SK-N-MC (cell line): ENCODE data around the gene ZNF850.
"Not testable (repeated sequence)": the region's sequence is repeated elsewhere in the genome, so short reads cannot be mapped to it uniquely, and the experiment has no call there.

Source experiments
- DNase-seq: peaks from one replicate; pipeline ENCODE4 v3.0.0-alpha.2; 2011; ENCODE audit warnings: low read depth, low spot score
- H3K27ac ChIP-seq: fragments of 200-600 bp; sonication (generic); 2 replicates; pipeline ENCODE4 v1.5.1; 2016; ENCODE audit warnings: mixed run types
- H3K36me3 ChIP-seq: fragments of 200-600 bp; sonication (generic); 2 replicates; pipeline ENCODE4 v1.6.1; 2017; ENCODE audit warnings: antibody characterized with exemption, low read length, mixed read lengths; ENCODE audit not compliant: insufficient read depth
- H3K4me3 ChIP-seq: fragments of 200-600 bp; sonication (generic); 2 replicates; pipeline ENCODE4 v1.5.1; 2016
- H3K9ac ChIP-seq: fragments of 200-600 bp; sonication (generic); 2 replicates; pipeline ENCODE4 v1.8.0; 2017; ENCODE audit warnings: mixed run types, mixed read lengths; ENCODE audit not compliant: insufficient read length
- H3K9me3 ChIP-seq: fragments of 200-600 bp; sonication (generic); 2 replicates; pipeline ENCODE4 v1.6.1; 2017; ENCODE audit warnings: low read depth, mild to moderate bottlenecking, antibody characterized with exemption, low read length, moderate library complexity, mixed read lengths
- EZH2 ChIP-seq: fragments of 200-600 bp; sonication (generic); IDR thresholded peaks from one replicate; pipeline ENCODE4 v1.6.1; 2017; ENCODE audit warnings: antibody characterized with exemption
- FOXP2 ChIP-seq: optimal IDR thresholded peaks from 2 replicates; pipeline ENCODE3; 2011; ENCODE audit warnings: mild to moderate bottlenecking, moderate library complexity; ENCODE audit not compliant: insufficient read depth; ENCODE audit errors: extremely low read length, control extremely low read depth
- POLR2AphosphoS5 ChIP-seq: IDR thresholded peaks from 2 replicates; pipeline ENCODE4 v1.6.1; 2012; ENCODE audit warnings: mild to moderate bottlenecking, low read depth, low read length, borderline replicate concordance

Gene ZNF850

GRCh38 chr19:36772311-36773222 lies at the start of gene ZNF850:
Gene ZNF850, minus strand, starts transcription at chr19:36772807. Its CDS starts 10,201 bp downstream, at chr19:36762606.
- Histone ChIP-seq H3K27ac (peak within 1 kb of the TSS; percentile 89), H3K4me3 (peak within 1 kb of the TSS; percentile 96), H3K9me3 (peaks cover 7% of the 10 kb centered on the region; the same call in 1 of the 2 replicates), H3K36me3 (peaks cover 2% of the 10 kb centered on the region; the same call in 1 of the 2 replicates), H3K9ac (peak within 1 kb of the TSS; percentile 92)
- DNase-seq = peak; percentile 70
- TF ChIP-seq EZH2 (no peak), POLR2AphosphoS5 (peak; percentile 70; the same call in 1 of the 2 replicates)

GRCh38 chr19:36821758-36822157 lies 49.2 kb upstream of the ZNF850 start:
- no peak overlapping the region for H3K9ac ChIP-seq
- peaks cover 31% of the 10 kb centered on the region for H3K9me3 ChIP-seq

GRCh38 chr19:36819130-36819630 lies 46.6 kb upstream of the ZNF850 start:
- H3K9ac ChIP-seq = no peak overlapping the region
- TF ChIP-seq EZH2 (no peak), POLR2AphosphoS5 (no peak), FOXP2 (no peak)
- DNase-seq = no peak
- H3K27ac ChIP-seq = no peak overlapping the region
- H3K9me3 ChIP-seq = peaks cover 31% of the 10 kb centered on the region
- H3K36me3 ChIP-seq = peaks cover 40% of the 10 kb centered on the region
- H3K4me3 ChIP-seq = no peak overlapping the region

More at GRCh38 chr19:36821758-36822157, 49.2 kb upstream of the ZNF850 start:
- no peak overlapping the region for H3K27ac ChIP-seq
- no peak for DNase-seq
- no peak for TF ChIP-seq POLR2AphosphoS5
- TF ChIP-seq EZH2 = no peak
- TF ChIP-seq FOXP2 = no peak
- H3K36me3 ChIP-seq = peaks cover 48% of the 10 kb centered on the region
- no peak overlapping the region for H3K4me3 ChIP-seq

GRCh38 chr19:36807029-36807428 lies 34.4 kb upstream of the ZNF850 start:
- no peak for TF ChIP-seq EZH2
- TF ChIP-seq POLR2AphosphoS5 = no peak
- no peak for TF ChIP-seq FOXP2
- DNase-seq = no peak
- Histone ChIP-seq H3K9ac (no peak overlapping the region), H3K36me3 (peaks cover 13% of the 10 kb centered on the region), H3K27ac (no peak overlapping the region), H3K4me3 (no peak overlapping the region), H3K9me3 (peaks cover 13% of the 10 kb centered on the region; the same call in 1 of the 2 replicates)

GRCh38 chr19:36805364-36805763 lies 32.8 kb upstream of the ZNF850 start:
- TF ChIP-seq POLR2AphosphoS5 (no peak), EZH2 (no peak), FOXP2 (no peak)
- Histone ChIP-seq H3K9ac (no peak overlapping the region), H3K36me3 (peaks cover 13% of the 10 kb centered on the region), H3K4me3 (no peak overlapping the region), H3K9me3 (0 out of 2 replicates have a peak, but pooled peaks cover 8% of the 10 kb centered on the region), H3K27ac (no peak overlapping the region)
- no peak for DNase-seq

GRCh38 chr19:36797786-36798108 lies 25.1 kb upstream of the ZNF850 start:
- no peak for DNase-seq
- H3K36me3 ChIP-seq = peaks cover 2% of the 10 kb centered on the region; the same call in 1 of the 2 replicates
- H3K9ac ChIP-seq = peak overlapping the region; percentile 73
- peak overlapping the region; percentile 86 for H3K4me3 ChIP-seq
- peaks cover 9% of the 10 kb centered on the region; the same call in 1 of the 2 replicates for H3K9me3 ChIP-seq
- H3K27ac ChIP-seq = peak overlapping the region; percentile 42; the same call in 1 of the 2 replicates
- TF ChIP-seq POLR2AphosphoS5 (no peak), FOXP2 (no peak), EZH2 (no peak)

GRCh38 chr19:36796714-36796992 lies 24.0 kb upstream of the ZNF850 start:
- H3K9ac ChIP-seq = no peak overlapping the region
- peak overlapping the region; percentile 86; the same call in 1 of the 2 replicates for H3K4me3 ChIP-seq
- H3K27ac ChIP-seq = no peak overlapping the region
- H3K36me3 ChIP-seq = no peaks in the 10 kb centered on the region; the same call in 1 of the 2 replicates
- TF ChIP-seq EZH2 (no peak), POLR2AphosphoS5 (no peak), FOXP2 (no peak)
- H3K9me3 ChIP-seq = peaks cover 9% of the 10 kb centered on the region; the same call in 1 of the 2 replicates
- no peak for DNase-seq

- not testable (repeated sequence) for H3K9me3 ChIP-seq, DNase-seq, H3K4me3 ChIP-seq, H3K9ac ChIP-seq, H3K27ac ChIP-seq, H3K36me3 ChIP-seq
Observed at GRCh38 chr19:36791420-36792141, 19.0 kb upstream of the ZNF850 start.
